IMR-90 (cell line): Measurements from ENCODE around the gene CCDC18. TPM values are rescaled to one million over a fixed set of nuclear protein-coding genes. Genes with fewer than 3 reads are reported as not detected.

Source experiments
- ATAC-seq: fragments of 200-7000 bp; cut with Tn5 transposase; 2 replicates; pipeline ENCODE4 v1.9.1; 2020; ENCODE audit warnings: low read depth, mild to moderate bottlenecking, moderate library complexity
- BruUV-seq: library from RNA; stranded (reverse); fragments of 400-500 nt; replicated peaks from 2 replicates; lab custom pipeline; 2021; lab: Mats Ljungman, UMichigan
- CTCF ChIA-PET: fragments of 300-600 bp; formaldehyde crosslinking; extraction: SDS; loops from one replicate; lab custom pipeline; 2021; ENCODE audit warnings: antibody characterized with exemption; lab: Yijun Ruan, JAX
- POLR2A ChIA-PET: fragments of 300-600 bp; sonication (Branson Sonifier 250); formaldehyde crosslinking; loops from one replicate; lab custom pipeline; 2022; ENCODE audit warnings: antibody characterized with exemption; ENCODE audit not compliant: unreplicated experiment; lab: Charles Lee
- DNase-seq: peaks from one replicate; pipeline ENCODE4 v3.0.0; 2013
- H2AFZ ChIP-seq: replicated peaks from 2 replicates; pipeline ENCODE3; 2013; ENCODE audit warnings: low read length, mild to moderate bottlenecking; ENCODE audit not compliant: poor library complexity
- H2AK5ac ChIP-seq: 2 replicates; pipeline ENCODE4 v1.6.1; 2013; ENCODE audit warnings: low read depth, low read length, inconsistent platforms
- H2AK9ac ChIP-seq: replicated peaks from 2 replicates; pipeline ENCODE3; 2013; ENCODE audit warnings: mild to moderate bottlenecking, low read depth, low read length, moderate library complexity; ENCODE audit not compliant: poor library complexity
- H2BK120ac ChIP-seq: 2 replicates; pipeline ENCODE4 v1.6.1; 2013; ENCODE audit warnings: low read depth, low read length, inconsistent platforms
- H2BK15ac ChIP-seq: 3 replicates; pipeline ENCODE4 v1.6.1; 2013; ENCODE audit warnings: low read depth, low read length, inconsistent platforms
- H2BK20ac ChIP-seq: 2 replicates; pipeline ENCODE4 v1.6.1; 2013; ENCODE audit warnings: low read depth, mild to moderate bottlenecking, inconsistent platforms, low read length, moderate library complexity
- H2BK5ac ChIP-seq: 2 replicates; pipeline ENCODE4 v1.6.1; 2013; ENCODE audit warnings: mild to moderate bottlenecking, low read depth, low read length, inconsistent platforms; ENCODE audit not compliant: poor library complexity, severe bottlenecking
- H3K14ac ChIP-seq: replicated peaks from 2 replicates; pipeline ENCODE4 v1.6.1; 2013; ENCODE audit warnings: low read depth, low read length, inconsistent platforms
- H3K18ac ChIP-seq: 2 replicates; pipeline ENCODE4 v1.6.1; 2013; ENCODE audit warnings: low read depth, low read length, control low read depth
- H3K23ac ChIP-seq: 2 replicates; pipeline ENCODE4 v1.6.1; 2013; ENCODE audit warnings: low read depth, low read length, inconsistent platforms
- H3K27ac ChIP-seq: 2 replicates; pipeline ENCODE4 v1.5.1; 2013; ENCODE audit warnings: mild to moderate bottlenecking, control low read depth, low read length; ENCODE audit not compliant: insufficient read depth
- H3K27me3 ChIP-seq: 2 replicates; pipeline ENCODE4 v1.6.1; 2013; ENCODE audit warnings: low read length; ENCODE audit not compliant: control insufficient read depth, insufficient read depth
- H3K36me3 ChIP-seq: 2 replicates; pipeline ENCODE4 v1.6.1; 2013; ENCODE audit warnings: low read length, mixed read lengths; ENCODE audit not compliant: control insufficient read depth, insufficient read depth
- H3K4ac ChIP-seq: 2 replicates; pipeline ENCODE4 v1.6.1; 2013; ENCODE audit warnings: low read depth, low read length, inconsistent platforms
- H3K4me1 ChIP-seq: 2 replicates; pipeline ENCODE4 v1.6.1; 2013; ENCODE audit warnings: low read length, mixed read lengths; ENCODE audit not compliant: control insufficient read depth, insufficient read depth
- H3K4me2 ChIP-seq: 2 replicates; pipeline ENCODE4 v1.6.1; 2013; ENCODE audit warnings: low read depth, mild to moderate bottlenecking, control low read depth, low read length, moderate library complexity
- H3K4me3 ChIP-seq: 2 replicates; pipeline ENCODE4 v1.5.1; 2013; ENCODE audit warnings: low read depth, mild to moderate bottlenecking, control low read depth, low read length, moderate library complexity; ENCODE audit not compliant: insufficient read depth
- H3K56ac ChIP-seq: 2 replicates; pipeline ENCODE4 v1.6.1; 2013; ENCODE audit warnings: low read length, inconsistent platforms; ENCODE audit not compliant: insufficient read depth; ENCODE audit errors: extremely low read depth
- H3K79me1 ChIP-seq, 2 experiments: 2 replicates each; pipeline ENCODE4 v1.6.1; 2013; ENCODE audit warnings: low read length in 2 of 2, inconsistent platforms in 1 of 2, low read depth in 1 of 2
- H3K9ac ChIP-seq: 2 replicates; pipeline ENCODE4 v1.6.1; 2013; ENCODE audit warnings: low read depth, low read length, control low read depth
- H3K9me1 ChIP-seq: 2 replicates; pipeline ENCODE4 v1.6.1; 2013; ENCODE audit warnings: low read length, inconsistent platforms; ENCODE audit not compliant: insufficient read depth
- H3K9me3 ChIP-seq: 2 replicates; pipeline ENCODE4 v1.6.1; 2013; ENCODE audit warnings: low read length; ENCODE audit not compliant: control insufficient read depth, insufficient read depth
- H4K20me1 ChIP-seq: 2 replicates; pipeline ENCODE4 v1.6.1; 2013; ENCODE audit warnings: low read length, inconsistent platforms; ENCODE audit not compliant: insufficient read depth
- H4K5ac ChIP-seq: 2 replicates; pipeline ENCODE4 v1.6.1; 2013; ENCODE audit warnings: mild to moderate bottlenecking, low read depth, low read length, control low read depth
- H4K8ac ChIP-seq, 2 experiments: 2 replicates each; pipeline ENCODE4 v1.6.1; 2013; ENCODE audit warnings: low read depth in 2 of 2, low read length in 2 of 2, control low read depth in 1 of 2, inconsistent platforms in 1 of 2
- H4K91ac ChIP-seq: 2 replicates; pipeline ENCODE4 v1.6.1; 2013; ENCODE audit warnings: low read depth, low read length, inconsistent platforms; ENCODE audit not compliant: insufficient read depth
- BHLHE40 ChIP-seq: fragments of 150-350 bp; IDR thresholded peaks from 2 replicates; pipeline ENCODE4 v1.6.1; 2016; ENCODE audit warnings: mild to moderate bottlenecking, low read depth, low read length
- ELK1 ChIP-seq: fragments of 150-350 bp; IDR thresholded peaks from 2 replicates; pipeline ENCODE4 v1.6.1; 2016; ENCODE audit warnings: low read depth, mild to moderate bottlenecking, low read length, moderate library complexity, borderline replicate concordance
- FOS ChIP-seq: fragments of 150-350 bp; IDR thresholded peaks from 2 replicates; pipeline ENCODE4 v1.6.1; 2016; ENCODE audit warnings: low read depth, low read length
- MAFK ChIP-seq: IDR thresholded peaks from 2 replicates; pipeline ENCODE4 v1.6.1; 2012; ENCODE audit warnings: low read depth, low read length, improper control_type of control experiment
- MAZ ChIP-seq: IDR thresholded peaks from 2 replicates; pipeline ENCODE4 v1.6.1; 2012; ENCODE audit warnings: low read depth, mild to moderate bottlenecking, low read length, improper control_type of control experiment, moderate library complexity, borderline replicate concordance
- RAD21 ChIP-seq: IDR thresholded peaks from 2 replicates; pipeline ENCODE4 v1.6.1; 2012; ENCODE audit warnings: low read length, improper control_type of control experiment
- RCOR1 ChIP-seq: IDR thresholded peaks from 2 replicates; pipeline ENCODE4 v1.6.1; 2012; ENCODE audit warnings: mild to moderate bottlenecking, low read length, improper control_type of control experiment; ENCODE audit not compliant: insufficient replicate concordance
- RFX5 ChIP-seq: IDR thresholded peaks from 2 replicates; pipeline ENCODE4 v1.8.0; 2012; ENCODE audit warnings: low read depth, mild to moderate bottlenecking, low read length, moderate library complexity
- SMC3 ChIP-seq: fragments of 150-350 bp; IDR thresholded peaks from 2 replicates; pipeline ENCODE4 v1.6.1; 2016; ENCODE audit warnings: low read depth, mild to moderate bottlenecking, antibody characterized with exemption, low read length, moderate library complexity
- WGBS, 2 experiments: methylation state at CpG; one replicate each; pipeline versions ENCODE4 v1.1.5 to v1.1.7; 2013; ENCODE audit warnings: missing lambda C conversion rate in 2 of 2; ENCODE audit not compliant: insufficient read length in 1 of 2; ENCODE audit errors: extremely low coverage in 2 of 2; 5-methylcytosine and 5-hydroxymethylcytosine counted together
- dilution Hi-C: fragments of 300-500 bp; cut with HindIII; formaldehyde crosslinking; loops from one replicate; pipeline ENCODE4 v1.14.3; 2018; ENCODE audit warnings: low sequenced_read_pairs; ENCODE audit not compliant: unreplicated experiment
- in situ Hi-C: fragments of 300-500 bp; cut with MboI; formaldehyde crosslinking; loops from 3 replicates; pipeline ENCODE4 v1.14.3; 2019; ENCODE audit warnings: low sequenced_read_pairs, inconsistent platforms, mixed read lengths
- intact Hi-C: fragments of 100-400 bp; cut with micrococcal nuclease; formaldehyde crosslinking; loops from 2 replicates; pipeline ENCODE4 v1.10.0; 2022
- polyA plus RNA-seq, 3 experiments: library from polyadenylated mRNA; depleted of rRNA; stranded (reverse); fragments of >200 nt; gene quantifications; 2 replicates each; pipeline ENCODE4 v1.2.3, GENCODE V29; 2012; ENCODE audit warnings: low replicate concordance in 1 of 3
- total RNA-seq: library from RNA; depleted of rRNA; stranded (reverse); fragments of >200 nt; gene quantifications from 2 replicates; pipeline ENCODE4 v1.2.3, GENCODE V29; 2012
- TF ChIP-seq, protein P1 (sequence below): conservative IDR thresholded peaks from 2 replicates; pipeline ENCODE4 v1.5.1; 2012; ENCODE audit warnings: mild to moderate bottlenecking, low read depth, low read length, improper control_type of control experiment
- TF ChIP-seq, protein P2 (sequence below): fragments of 150-350 bp; IDR thresholded peaks from 2 replicates; pipeline ENCODE4 v1.6.1; 2017; ENCODE audit warnings: mild to moderate bottlenecking, antibody characterized with exemption, low read length, low read depth

Gene CCDC18
- total and polyA plus RNA-seq, 2 of the 4 experiments (the other 2 are of a cell fraction) = 5.5 to 7.3 TPM

- ChIA-PET POLR2A (no interaction called here), CTCF (interaction anchor here (0.7 kb wide), 1 partner anchor 9 kb away, joined by 3 read pairs; no protein-coding TSS in a partner anchor)
- no TSS peak for BruUV-seq
- Histone ChIP-seq H3K27me3 (no peaks in the 10 kb centered on the region), H4K20me1 (no peaks in the 10 kb centered on the region), H3K4ac (no peak overlapping the region), H3K4me2 (no peak overlapping the region), H2BK20ac (no peak overlapping the region), H3K27ac (no peak overlapping the region), H2AK9ac (no peak overlapping the region), H3K4me3 (no peak overlapping the region), H2BK15ac (no peak overlapping the region), H3K4me1 (no peaks in the 10 kb centered on the region), H3K9me3 (no peaks in the 10 kb centered on the region), H2BK120ac (no peak overlapping the region), H2AFZ (no peak overlapping the region), H3K9ac (no peak overlapping the region), H3K36me3 (peaks cover 8% of the 10 kb centered on the region), H3K9me1 (peaks cover 2% of the 10 kb centered on the region; the same call in 1 of the 2 replicates), H3K56ac (no peak overlapping the region), H4K8ac (no peak overlapping the region), H3K18ac (no peak overlapping the region), H2BK5ac (no peak overlapping the region), H3K14ac (no peak overlapping the region), H4K91ac (no peak overlapping the region), H3K79me1 (peaks cover 0 to 10% of the 10 kb centered on the region in 2 experiments; a peak in 2 of 4 replicates), H2AK5ac (no peak overlapping the region), H4K5ac (no peak overlapping the region), H3K23ac (no peak overlapping the region)
- dilution Hi-C loops = no loop called here
- TF ChIP-seq ELK1 (no peak), SMC3 (no peak), RCOR1 (no peak), RFX5 (no peak), FOS (no peak), RAD21 (no peak), MAFK (no peak), BHLHE40 (no peak), MAZ (no peak)
- TF ChIP-seq, protein P1, sequence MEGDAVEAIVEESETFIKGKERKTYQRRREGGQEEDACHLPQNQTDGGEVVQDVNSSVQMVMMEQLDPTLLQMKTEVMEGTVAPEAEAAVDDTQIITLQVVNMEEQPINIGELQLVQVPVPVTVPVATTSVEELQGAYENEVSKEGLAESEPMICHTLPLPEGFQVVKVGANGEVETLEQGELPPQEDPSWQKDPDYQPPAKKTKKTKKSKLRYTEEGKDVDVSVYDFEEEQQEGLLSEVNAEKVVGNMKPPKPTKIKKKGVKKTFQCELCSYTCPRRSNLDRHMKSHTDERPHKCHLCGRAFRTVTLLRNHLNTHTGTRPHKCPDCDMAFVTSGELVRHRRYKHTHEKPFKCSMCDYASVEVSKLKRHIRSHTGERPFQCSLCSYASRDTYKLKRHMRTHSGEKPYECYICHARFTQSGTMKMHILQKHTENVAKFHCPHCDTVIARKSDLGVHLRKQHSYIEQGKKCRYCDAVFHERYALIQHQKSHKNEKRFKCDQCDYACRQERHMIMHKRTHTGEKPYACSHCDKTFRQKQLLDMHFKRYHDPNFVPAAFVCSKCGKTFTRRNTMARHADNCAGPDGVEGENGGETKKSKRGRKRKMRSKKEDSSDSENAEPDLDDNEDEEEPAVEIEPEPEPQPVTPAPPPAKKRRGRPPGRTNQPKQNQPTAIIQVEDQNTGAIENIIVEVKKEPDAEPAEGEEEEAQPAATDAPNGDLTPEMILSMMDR = no peak
- TF ChIP-seq, protein P2, sequence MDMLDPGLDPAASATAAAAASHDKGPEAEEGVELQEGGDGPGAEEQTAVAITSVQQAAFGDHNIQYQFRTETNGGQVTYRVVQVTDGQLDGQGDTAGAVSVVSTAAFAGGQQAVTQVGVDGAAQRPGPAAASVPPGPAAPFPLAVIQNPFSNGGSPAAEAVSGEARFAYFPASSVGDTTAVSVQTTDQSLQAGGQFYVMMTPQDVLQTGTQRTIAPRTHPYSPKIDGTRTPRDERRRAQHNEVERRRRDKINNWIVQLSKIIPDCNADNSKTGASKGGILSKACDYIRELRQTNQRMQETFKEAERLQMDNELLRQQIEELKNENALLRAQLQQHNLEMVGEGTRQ = no peak
- no CpG with 5 or more reads among the region's 1 CpG for WGBS, 2 experiments
- intact Hi-C loops = no loop called here
- in situ Hi-C loops = no loop called here
- peak; percentile 24 for DNase-seq
- no peak for ATAC-seq
These were observed 40.4 kb upstream of the CCDC18 start for GRCh38 chr1:93140106-93140505.
